Measurements from ENCODE around the gene ZNF76. TPM values are rescaled to one million over a fixed set of nuclear protein-coding genes. Genes with fewer than 3 reads are reported as not detected.

Gene ZNF76
- total RNA-seq, 2 experiments from 2014 or later: 35.2 to 38.5 TPM

DNA sequence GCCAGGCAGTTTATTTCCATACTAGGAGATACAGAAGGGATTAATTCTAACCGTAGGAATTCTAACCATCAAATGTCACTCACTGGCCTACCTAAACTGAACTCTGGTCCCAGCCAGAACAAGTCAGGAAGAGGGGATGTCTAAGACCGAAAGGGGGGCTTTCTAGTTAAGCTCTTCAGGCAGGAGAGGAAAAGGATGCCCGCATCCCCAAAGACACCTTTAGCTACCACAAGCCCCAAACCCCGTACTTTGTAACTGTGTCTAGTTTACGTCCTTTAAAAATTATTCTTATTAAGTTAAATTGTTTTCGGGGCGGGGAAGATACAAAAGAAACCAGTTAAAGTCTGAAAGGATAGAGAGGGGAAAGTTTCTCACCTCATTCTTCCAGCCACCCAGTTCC, 1.2 kb upstream of the ZNF76 start:
- Mint-ChIP-seq H3K4me3 (peak overlapping the region; percentile 97), H3K9me3 (no peaks in the 10 kb centered on the region), H3K27ac (no peak overlapping the region), H3K27me3 (no peaks in the 10 kb centered on the region), H3K36me3 (no peaks in the 10 kb centered on the region), H3K4me1 (ENCODE audit: low read depth) (peaks cover 30% of the 10 kb centered on the region)
- intact Hi-C loops (cut with micrococcal nuclease): no loop called here
- ChIA-PET CTCF (interaction anchor here (0.8 to 5.7 kb wide), 9 partner anchors 8 to 370 kb away, joined by 3 to 55 read pairs (median 3); no protein-coding TSS in a partner anchor), POLR2A (interaction anchor here (0.9 to 1.3 kb wide), 3 partner anchors 10 to 43 kb away, joined by 4 to 5 read pairs (median 4); no protein-coding TSS in a partner anchor)
- DNase-seq: no peak

DNA sequence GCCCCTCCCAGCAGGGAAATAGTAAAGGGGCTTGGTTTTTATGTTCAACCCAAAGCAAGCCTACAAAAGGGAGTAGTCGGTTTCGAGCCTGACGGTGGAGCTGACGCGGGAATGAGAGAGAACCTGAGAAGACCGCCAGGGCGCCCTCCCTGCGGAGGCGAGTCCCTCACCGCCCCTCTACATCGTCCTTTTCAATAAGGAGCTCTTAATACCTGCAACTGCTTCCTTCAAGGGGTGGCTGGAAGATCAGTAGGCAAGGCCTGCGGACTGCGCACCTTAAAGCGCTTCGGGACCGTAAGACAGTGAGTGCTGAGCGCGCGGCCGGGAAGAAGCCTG, 709 bp upstream of the ZNF76 start:
- no peaks in the 10 kb centered on the region for H3K9me3 Mint-ChIP-seq
- peak overlapping the region; percentile 85 for H3K27ac Mint-ChIP-seq
- no peak for DNase-seq
- intact Hi-C loops (cut with micrococcal nuclease): no loop called here
- ChIA-PET CTCF (interaction anchor here (0.8 to 5.7 kb wide), 10 partner anchors 8 to 371 kb away, joined by 3 to 55 read pairs (median 3); no protein-coding TSS in a partner anchor), POLR2A (interaction anchor here (0.9 to 1.3 kb wide), 4 partner anchors 10 to 42 kb away, joined by 4 to 5 read pairs (median 4); no protein-coding TSS in a partner anchor)
- peak overlapping the region; percentile 97 for H3K4me3 Mint-ChIP-seq
- H3K36me3 Mint-ChIP-seq: no peaks in the 10 kb centered on the region
- no peaks in the 10 kb centered on the region for H3K27me3 Mint-ChIP-seq
- H3K4me1 Mint-ChIP-seq (ENCODE audit: low read depth): peaks cover 34% of the 10 kb centered on the region

DNA sequence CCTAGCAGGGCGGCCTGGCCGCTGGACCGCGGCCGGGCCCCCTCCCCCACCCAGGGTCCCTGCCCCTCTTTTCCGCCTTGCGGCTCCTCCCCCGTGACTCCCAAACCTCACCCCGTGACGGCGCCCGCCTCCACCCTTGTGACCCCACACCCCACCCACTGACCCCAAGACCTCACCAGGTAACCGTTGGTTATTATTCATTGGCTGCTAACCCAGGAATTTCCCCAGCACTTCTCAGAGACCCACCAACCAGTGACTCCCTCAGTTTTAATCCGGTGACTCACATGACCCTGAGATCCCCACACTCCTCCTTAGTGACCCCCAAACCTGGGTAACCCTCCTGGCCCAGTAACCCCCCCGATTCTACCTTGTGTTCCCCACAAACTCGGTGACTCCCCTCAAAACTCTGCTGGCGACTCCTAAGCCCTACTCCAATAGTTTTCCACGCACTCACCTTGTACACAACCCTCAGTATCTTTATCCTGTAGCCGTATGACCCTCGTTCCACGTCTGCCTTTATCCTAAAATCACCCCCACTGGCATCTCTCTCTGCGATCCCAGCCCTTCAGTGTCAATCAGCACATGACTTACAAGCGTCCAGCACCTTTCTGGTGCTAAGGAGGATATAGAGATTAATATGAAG, 534 bp downstream of the ZNF76 start:
- H3K4me3 Mint-ChIP-seq: peak overlapping the region; percentile 97
- ChIA-PET POLR2A (interaction anchor here (0.7 to 1.3 kb wide), 2 partner anchors 8 to 38 kb away, joined by 3 to 4 read pairs; no protein-coding TSS in a partner anchor), CTCF (interaction anchor here (1.2 to 5.7 kb wide), 3 partner anchors 19 to 207 kb away, joined by 3 to 55 read pairs (median 8); no protein-coding TSS in a partner anchor)
- intact Hi-C loops (cut with micrococcal nuclease): no loop called here
- no peaks in the 10 kb centered on the region for H3K36me3 Mint-ChIP-seq
- DNase-seq: peak; percentile 82
- peak overlapping the region; percentile 85 for H3K27ac Mint-ChIP-seq
- peaks cover 43% of the 10 kb centered on the region for H3K4me1 Mint-ChIP-seq (ENCODE audit: low read depth)
- no peaks in the 10 kb centered on the region for H3K27me3 Mint-ChIP-seq
- H3K9me3 Mint-ChIP-seq: no peaks in the 10 kb centered on the region

DNA sequence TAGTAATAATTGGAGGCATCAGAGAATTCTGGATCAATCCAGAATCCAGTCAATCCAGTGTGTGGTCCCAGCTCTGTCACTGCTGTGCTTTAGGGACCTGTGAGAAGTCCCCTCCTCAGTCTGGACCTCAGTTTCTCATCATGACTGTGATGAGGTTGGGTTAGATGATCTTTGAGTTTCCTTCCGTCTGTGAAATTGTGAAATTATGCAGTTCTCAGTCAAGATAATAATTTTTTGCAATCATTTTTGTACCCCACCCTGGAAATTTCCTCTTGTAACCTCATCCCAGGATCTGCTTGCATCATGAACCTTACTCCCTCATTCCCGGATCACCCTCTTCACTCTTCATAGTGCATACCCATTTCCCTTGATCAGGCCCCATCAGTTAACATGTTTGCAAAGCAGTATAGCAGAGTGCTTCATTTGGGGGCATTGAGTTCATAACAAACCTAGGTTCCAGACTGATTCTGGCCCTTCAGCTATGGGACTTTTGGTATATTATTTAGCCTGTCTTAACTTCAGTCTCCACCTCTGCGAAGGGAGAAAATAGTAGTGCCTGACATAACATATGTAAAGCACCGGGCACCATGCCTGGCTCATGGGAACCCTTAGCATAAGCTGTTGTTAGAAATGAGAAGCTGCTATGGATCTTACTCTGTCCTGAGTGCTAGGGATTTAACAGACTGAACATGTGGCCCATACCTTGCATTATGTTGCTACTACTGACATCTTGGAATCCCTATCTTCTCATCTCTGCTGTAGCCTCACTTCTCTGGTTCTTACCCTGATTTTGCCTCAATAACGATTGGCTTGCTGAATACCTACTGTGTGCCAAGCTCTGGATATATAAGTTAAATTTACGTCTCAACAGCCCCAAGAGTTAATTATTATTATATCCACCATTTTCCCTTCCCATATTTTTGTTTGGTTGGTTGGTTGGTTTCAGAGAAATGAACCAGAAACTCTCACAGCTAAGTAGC, 1.3 kb downstream of the ZNF76 start:
- Mint-ChIP-seq H3K4me1 (ENCODE audit: low read depth) (peaks cover 48% of the 10 kb centered on the region), H3K36me3 (no peaks in the 10 kb centered on the region), H3K4me3 (peak overlapping the region; percentile 97), H3K27me3 (no peaks in the 10 kb centered on the region), H3K27ac (peak overlapping the region; percentile 85), H3K9me3 (no peaks in the 10 kb centered on the region)
- DNase-seq: no peak
- ChIA-PET POLR2A (no interaction called here), CTCF (interaction anchor here (0.9 to 1.2 kb wide), 2 partner anchors 19 to 20 kb away, joined by 3 read pairs; no protein-coding TSS in a partner anchor)
- intact Hi-C loops (cut with micrococcal nuclease): no loop called here

DNA sequence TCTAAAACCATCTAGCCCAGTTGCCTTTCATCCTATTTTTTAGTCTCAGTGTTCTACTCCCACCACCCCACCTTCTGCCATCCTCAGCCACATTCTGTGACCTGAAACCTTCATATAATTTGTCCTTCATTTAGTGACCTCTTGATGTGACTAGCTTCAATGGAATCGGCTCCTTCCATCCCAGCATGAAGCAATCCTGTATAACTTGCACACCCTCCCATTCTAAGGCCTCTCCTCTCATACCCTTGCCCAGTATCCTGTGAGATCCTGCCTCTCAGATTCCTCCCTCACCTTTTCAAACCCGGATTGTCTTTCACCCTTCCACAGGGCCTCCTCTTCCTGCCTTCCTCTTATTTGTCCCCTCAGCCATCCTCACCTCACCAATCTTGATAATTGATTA, 3.1 kb downstream of the ZNF76 start:
- no peak overlapping the region for H3K4me3 Mint-ChIP-seq
- no peak for DNase-seq
- no peaks in the 10 kb centered on the region for H3K27me3 Mint-ChIP-seq
- H3K4me1 Mint-ChIP-seq (ENCODE audit: low read depth): peaks cover 51% of the 10 kb centered on the region
- H3K36me3 Mint-ChIP-seq: no peaks in the 10 kb centered on the region
- H3K27ac Mint-ChIP-seq: no peak overlapping the region
- no peaks in the 10 kb centered on the region for H3K9me3 Mint-ChIP-seq
- ChIA-PET POLR2A (no interaction called here), CTCF (interaction anchor here (1.0 kb wide), 1 partner anchor 187 kb away, joined by 3 read pairs; no protein-coding TSS in a partner anchor)
- intact Hi-C loops (cut with micrococcal nuclease): no loop called here

DNA sequence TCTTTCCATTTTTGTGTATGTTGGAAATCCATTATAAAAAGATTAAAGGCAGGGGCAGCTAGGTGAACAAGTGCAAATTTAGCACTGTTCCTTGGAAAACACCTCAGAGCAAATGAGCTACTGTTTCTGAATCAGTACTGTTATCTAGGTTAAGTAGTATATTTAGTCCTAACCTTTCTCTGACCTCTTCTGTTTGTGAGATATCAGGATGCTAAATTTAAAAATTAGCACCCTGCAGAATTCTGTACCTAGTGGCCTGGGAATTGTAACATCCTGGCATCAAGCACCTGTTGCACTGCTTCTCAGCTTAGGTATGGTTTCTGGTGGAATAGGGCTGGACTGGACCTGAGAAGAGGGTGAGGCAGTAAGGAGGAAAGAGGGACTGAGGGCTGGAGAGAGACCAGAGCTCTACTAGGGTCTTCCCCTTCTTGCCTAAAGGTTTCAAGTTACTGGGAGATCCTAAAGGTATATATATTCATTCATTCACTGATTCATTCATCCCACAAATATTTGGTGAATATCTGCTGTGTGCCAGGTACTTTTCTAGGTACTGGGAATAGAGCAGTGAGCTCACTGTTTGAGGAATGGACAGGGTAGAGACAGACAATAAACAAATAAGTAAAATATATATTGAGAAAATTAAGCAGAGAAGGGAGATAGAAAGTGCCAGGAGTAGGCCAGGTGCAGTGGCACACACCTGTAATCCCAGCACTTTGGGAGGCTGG, 5.2 kb downstream of the ZNF76 start:
- POLR2A ChIA-PET: no interaction called here
- H3K4me3 Mint-ChIP-seq: no peak overlapping the region

DNA sequence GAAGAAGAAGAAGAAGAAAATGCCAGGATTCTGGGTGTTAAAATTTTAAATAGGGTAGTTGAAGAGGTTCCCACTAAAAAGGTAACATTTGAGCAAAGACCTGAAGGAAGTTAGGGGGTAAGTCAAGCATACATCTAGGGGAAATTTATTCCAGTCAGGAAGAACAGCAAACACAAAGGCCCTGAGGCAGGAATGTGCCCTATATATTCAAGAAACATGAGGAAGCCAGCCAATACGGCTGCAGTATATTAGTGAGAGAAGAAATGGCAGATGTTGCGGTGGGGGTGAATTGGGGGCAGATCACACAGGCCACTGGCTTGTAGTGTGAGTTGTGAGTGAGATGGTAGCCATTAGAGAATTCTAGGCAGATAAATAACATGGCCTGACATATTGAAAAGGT, 6.0 kb downstream of the ZNF76 start:
- no peaks in the 10 kb centered on the region for H3K9me3 Mint-ChIP-seq
- ChIA-PET CTCF (no interaction called here), POLR2A (no interaction called here)
- no peak overlapping the region for H3K4me3 Mint-ChIP-seq
- peaks cover 49% of the 10 kb centered on the region for H3K4me1 Mint-ChIP-seq (ENCODE audit: low read depth)
- H3K27ac Mint-ChIP-seq: no peak overlapping the region
- intact Hi-C loops (cut with micrococcal nuclease): no loop called here
- peaks cover 2% of the 10 kb centered on the region for H3K36me3 Mint-ChIP-seq
- H3K27me3 Mint-ChIP-seq: no peaks in the 10 kb centered on the region
- DNase-seq: no peak

More for the DNA sequence above, 5.2 kb downstream of the ZNF76 start:
- peaks cover 2% of the 10 kb centered on the region for H3K36me3 Mint-ChIP-seq
- CTCF ChIA-PET: interaction anchor here (0.6 kb wide), 1 partner anchor 109 kb away, joined by 3 read pairs; no protein-coding TSS in a partner anchor
- no peaks in the 10 kb centered on the region for H3K9me3 Mint-ChIP-seq
- DNase-seq: no peak
- peaks cover 55% of the 10 kb centered on the region for H3K4me1 Mint-ChIP-seq (ENCODE audit: low read depth)
- intact Hi-C loops (cut with micrococcal nuclease): no loop called here
- H3K27me3 Mint-ChIP-seq: no peaks in the 10 kb centered on the region
- no peak overlapping the region for H3K27ac Mint-ChIP-seq

DNA sequence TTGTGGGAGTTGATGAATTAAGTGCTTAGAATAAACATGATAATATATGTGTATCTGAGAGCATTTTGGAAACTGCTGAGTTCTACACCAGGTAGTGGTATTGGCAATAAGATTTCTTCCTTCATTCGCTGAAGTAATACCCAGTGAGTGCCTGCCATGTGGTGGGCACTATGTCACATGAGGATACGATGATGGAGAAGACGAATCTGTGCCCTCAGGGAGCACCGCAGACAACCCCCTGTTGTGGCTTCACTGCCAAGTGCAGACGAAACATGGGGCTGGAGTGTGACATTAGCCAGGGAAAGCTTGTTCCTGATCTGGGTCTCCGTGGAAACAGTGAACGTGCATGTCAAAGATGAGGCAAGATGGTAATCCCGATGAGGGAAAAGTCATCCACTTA, 7.9 kb downstream of the ZNF76 start:
- intact Hi-C loops (cut with micrococcal nuclease): no loop called here
- no peak for DNase-seq
- Mint-ChIP-seq H3K27me3 (no peaks in the 10 kb centered on the region), H3K4me3 (no peak overlapping the region), H3K36me3 (peaks cover 2% of the 10 kb centered on the region), H3K4me1 (ENCODE audit: low read depth) (peaks cover 34% of the 10 kb centered on the region), H3K9me3 (no peaks in the 10 kb centered on the region), H3K27ac (no peak overlapping the region)
- POLR2A ChIA-PET: no interaction called here
- CTCF ChIA-PET: interaction anchor here (1.0 kb wide), 1 partner anchor 26 kb away, joined by 4 read pairs; no protein-coding TSS in a partner anchor

DNA sequence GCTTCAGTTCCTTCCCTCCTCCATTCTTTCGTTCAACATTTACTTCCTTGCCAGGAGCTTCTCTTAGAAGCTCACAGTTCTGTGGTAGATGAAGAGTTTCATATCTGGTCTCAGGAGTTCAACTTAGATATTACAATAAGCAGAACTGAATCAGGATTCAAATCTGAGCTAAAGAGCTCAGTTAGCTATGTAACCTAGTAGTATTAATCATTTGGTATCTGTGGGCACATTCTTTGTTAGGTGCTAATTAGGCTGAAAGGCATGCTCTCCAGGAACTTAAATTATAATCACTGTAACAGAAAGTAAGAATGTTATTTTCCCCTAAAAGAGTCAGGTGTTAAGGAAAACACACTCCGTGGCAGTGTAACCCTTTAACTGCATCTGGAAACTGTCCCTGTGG, 8.4 kb downstream of the ZNF76 start:
- H3K4me3 Mint-ChIP-seq: no peak overlapping the region
- no peak overlapping the region for H3K27ac Mint-ChIP-seq
- H3K4me1 Mint-ChIP-seq (ENCODE audit: low read depth): peaks cover 29% of the 10 kb centered on the region
- DNase-seq: no peak
- POLR2A ChIA-PET: interaction anchor here (1.5 kb wide), 1 partner anchor 8 kb away, joined by 3 read pairs; the partner anchor contains the start of gene ZNF76
- CTCF ChIA-PET: interaction anchor here (1.0 kb wide), 1 partner anchor 27 kb away, joined by 4 read pairs; no protein-coding TSS in a partner anchor
- no peaks in the 10 kb centered on the region for H3K27me3 Mint-ChIP-seq
- intact Hi-C loops (cut with micrococcal nuclease): no loop called here
- no peaks in the 10 kb centered on the region for H3K9me3 Mint-ChIP-seq
- H3K36me3 Mint-ChIP-seq: peaks cover 2% of the 10 kb centered on the region

DNA sequence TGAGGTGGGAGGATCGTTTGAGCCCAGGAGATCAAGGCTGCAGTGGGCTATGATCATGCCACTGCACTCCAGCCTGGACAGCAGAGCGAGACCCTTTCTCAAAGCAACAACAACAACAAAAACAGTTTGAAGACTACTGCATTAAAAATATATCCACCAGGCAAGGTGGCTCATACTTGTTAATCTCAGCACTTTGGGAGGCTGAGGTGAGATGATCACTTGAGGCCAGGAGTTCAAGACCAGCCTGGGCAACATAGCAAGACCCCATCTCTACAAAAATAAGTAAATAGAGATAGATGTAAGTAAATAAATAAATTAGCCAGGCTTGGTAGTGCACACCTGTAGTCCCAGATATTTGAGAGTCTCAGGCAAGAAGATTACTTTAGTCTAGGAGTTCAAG, 12.5 kb downstream of the ZNF76 start:
- Mint-ChIP-seq H3K9me3 (no peaks in the 10 kb centered on the region), H3K36me3 (peaks cover 2% of the 10 kb centered on the region), H3K4me3 (no peak overlapping the region), H3K4me1 (ENCODE audit: low read depth) (peaks cover 7% of the 10 kb centered on the region), H3K27ac (no peak overlapping the region), H3K27me3 (no peaks in the 10 kb centered on the region)
- POLR2A ChIA-PET: no interaction called here
- intact Hi-C loops (cut with micrococcal nuclease): no loop called here
- CTCF ChIA-PET: interaction anchor here (0.6 kb wide), 1 partner anchor 770 kb away, joined by 3 read pairs; no protein-coding TSS in a partner anchor
- DNase-seq: no peak

DNA sequence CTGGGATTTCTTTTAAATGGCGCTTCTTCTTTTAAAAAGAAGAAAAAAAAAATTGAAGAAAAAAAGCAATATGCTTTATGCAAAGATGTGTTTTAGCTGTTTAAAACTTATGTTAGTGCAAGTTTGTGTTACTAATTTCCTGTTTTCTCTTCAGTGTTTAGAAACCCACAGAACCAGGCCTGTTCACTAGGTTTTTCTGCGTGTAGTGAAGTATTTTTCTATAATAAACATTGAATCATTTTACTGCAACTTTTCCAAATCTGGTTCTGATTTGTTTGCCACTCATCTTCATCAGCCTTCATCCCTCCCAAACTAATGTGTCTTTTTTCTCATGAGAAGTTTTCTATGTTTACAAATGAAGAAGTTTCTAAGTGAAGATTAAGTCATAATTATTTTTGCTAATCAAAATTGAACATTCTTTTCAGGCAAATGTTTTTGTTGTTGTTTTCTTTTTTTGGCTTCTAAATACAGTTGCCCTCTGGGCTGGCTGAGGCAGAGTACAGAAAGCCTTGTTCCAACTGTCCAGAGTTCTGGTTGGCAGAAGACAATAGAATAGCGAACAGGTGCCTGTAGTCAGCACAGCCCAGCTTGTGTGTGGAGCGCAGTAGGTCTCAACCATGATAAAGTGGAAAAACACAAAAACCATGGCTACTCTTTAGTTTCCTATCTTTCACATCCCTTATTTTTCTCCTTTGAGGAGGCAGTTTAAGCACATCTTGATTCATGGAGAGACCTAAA, 14.5 kb downstream of the ZNF76 start:
- ChIA-PET CTCF (no interaction called here), POLR2A (no interaction called here)
- no peaks in the 10 kb centered on the region for H3K27me3 Mint-ChIP-seq
- peaks cover 2% of the 10 kb centered on the region for H3K4me1 Mint-ChIP-seq (ENCODE audit: low read depth)
- H3K4me3 Mint-ChIP-seq: no peak overlapping the region
- intact Hi-C loops (cut with micrococcal nuclease): no loop called here
- H3K36me3 Mint-ChIP-seq: peaks cover 2% of the 10 kb centered on the region
- DNase-seq: no peak
- H3K27ac Mint-ChIP-seq: no peak overlapping the region
- no peaks in the 10 kb centered on the region for H3K9me3 Mint-ChIP-seq

Measured in activated CD4-positive, alpha-beta memory T cell treated with anti-CD3 and anti-CD28 coated beads for 36 hours (primary cell).